Germinal center (tissue), 1 donor: ENCODE results near the gene TRDMT1.

Experiments used
- DNase-seq: peaks from one replicate; pipeline ENCODE4 v3.0.0; 2012; ENCODE audit warnings: mixed read lengths, low spot score

TRDMT1 gene

GRCh38 chr10:17210361-17210760 lies 8.9 kb upstream of the TRDMT1 start:
- no peak for DNase-seq

GRCh38 chr10:17209881-17210280 lies 8.4 kb upstream of the TRDMT1 start:
- no peak for DNase-seq

GRCh38 chr10:17209302-17209701 lies 7.8 kb upstream of the TRDMT1 start:
- DNase-seq: no peak

GRCh38 chr10:17208476-17208875 lies 7.0 kb upstream of the TRDMT1 start:
- no peak for DNase-seq

GRCh38 chr10:17206210-17206709 lies 4.8 kb upstream of the TRDMT1 start:
- no peak for DNase-seq

GRCh38 chr10:17203416-17203815 lies 1.9 kb upstream of the TRDMT1 start:
- DNase-seq: no peak

GRCh38 chr10:17202999-17203398 lies 1.5 kb upstream of the TRDMT1 start:
- DNase-seq: no peak

GRCh38 chr10:17202506-17202905 lies 1.0 kb upstream of the TRDMT1 start:
- DNase-seq: no peak

- DNase-seq: no peak
Observed at GRCh38 chr10:17201794-17202116, 283 bp upstream of the TRDMT1 start.

GRCh38 chr10:17200001-17200911 lies 1.2 kb downstream of the TRDMT1 start:
- DNase-seq: no peak

GRCh38 chr10:17199351-17199804 lies 2.1 kb downstream of the TRDMT1 start:
- no peak for DNase-seq

- DNase-seq: no peak
Observed at GRCh38 chr10:17196573-17196972, 4.9 kb downstream of the TRDMT1 start.

- DNase-seq: no peak
Observed at GRCh38 chr10:17196045-17196444, 5.4 kb downstream of the TRDMT1 start.

GRCh38 chr10:17195083-17195482 lies 6.4 kb downstream of the TRDMT1 start:
- DNase-seq: no peak

- DNase-seq: no peak
Observed at GRCh38 chr10:17190602-17191001, 10.9 kb downstream of the TRDMT1 start.

- DNase-seq: no peak
Observed at GRCh38 chr10:17188644-17189172, 12.8 kb downstream of the TRDMT1 start.

- DNase-seq: no peak
Observed at GRCh38 chr10:17185873-17186272, 15.6 kb downstream of the TRDMT1 start.

GRCh38 chr10:17183110-17183509 lies 18.4 kb downstream of the TRDMT1 start:
- DNase-seq: no peak

- no peak for DNase-seq
Observed at GRCh38 chr10:17181751-17182150, 19.7 kb downstream of the TRDMT1 start.

GRCh38 chr10:17181110-17181509 lies 20.4 kb downstream of the TRDMT1 start:
- no peak for DNase-seq

- DNase-seq: no peak
Observed at GRCh38 chr10:17179002-17179401, 22.5 kb downstream of the TRDMT1 start.

- DNase-seq: no peak
Observed at GRCh38 chr10:17178006-17178405, 23.5 kb downstream of the TRDMT1 start.

GRCh38 chr10:17177014-17177413 lies 24.5 kb downstream of the TRDMT1 start:
- DNase-seq: no peak

GRCh38 chr10:17176091-17176490 lies 25.4 kb downstream of the TRDMT1 start:
- no peak for DNase-seq
